Measurements from ENCODE around the gene ESAM. TPM values are rescaled to one million over a fixed set of nuclear protein-coding genes. Genes with fewer than 3 reads are reported as not detected.

Gene ESAM
- total and polyA plus RNA-seq, 2 donors (not counting 1 experiment from before 2014, with no cell fraction given): 1.4 to 14.5 TPM

- Mint-ChIP-seq H3K9me3 (ENCODE audit: insufficient read depth) (no peaks in the 10 kb centered on the region), H3K27ac (peak overlapping the region; percentile 93), H3K4me3 (peak overlapping the region; percentile 94), H3K27me3 (no peaks in the 10 kb centered on the region), H3K4me1 (peaks cover 22% of the 10 kb centered on the region)
- Histone ChIP-seq H3K27ac (ENCODE audit: low read length in 2 of 2) (peak overlapping the region; percentile 96 to 99), H2AFZ (ENCODE audit: insufficient read depth, low read depth, low read length, poor library complexity, severe bottlenecking) (peak overlapping the region; percentile 99), H3K36me3 (replicated peaks in 1 of 2; ENCODE audit: control extremely low read depth in 1 of 2, control insufficient read depth in 1 of 2, extremely low read depth in 1 of 2, insufficient read depth in 2 of 2, low read length in 1 of 2) (no peaks in the 10 kb centered on the region), H3K79me2 (ENCODE audit: control insufficient read depth, insufficient read depth, low read length) (peaks cover 48% of the 10 kb centered on the region), H3K4me2 (replicated peaks; ENCODE audit: low read depth, low read length, poor library complexity, severe bottlenecking) (peak overlapping the region; percentile 93), H3K27me3 (replicated peaks in 1 of 4; ENCODE audit: control extremely low read depth in 1 of 4, control insufficient read depth in 3 of 4, insufficient read depth in 4 of 4, low read length in 3 of 4) (no peaks in the 10 kb centered on the region), H3K4me3 (ENCODE audit: control extremely low read depth in 1 of 5, extremely low read depth in 1 of 5, insufficient read depth in 1 of 5, low read depth in 2 of 5, low read length in 4 of 5) (peak overlapping the region; percentile 34 to 95 (median 91)), H3K9me3 (ENCODE audit: control extremely low read depth in 1 of 3, control insufficient read depth in 2 of 3, insufficient read depth in 1 of 3, low read length in 2 of 3) (no peaks in the 10 kb centered on the region), H4K20me1 (ENCODE audit: control insufficient read depth, insufficient read depth, low read length, poor library complexity, severe bottlenecking) (peaks cover 9% of the 10 kb centered on the region), H3K4me1 (ENCODE audit: control insufficient read depth in 2 of 2, insufficient read depth in 2 of 2, low read length in 2 of 2) (peaks cover 15 to 17% of the 10 kb centered on the region in 2 donors), H3K9ac (ENCODE audit: low read length) (peak overlapping the region; percentile 97)
- ATAC-seq (ENCODE audit: low read depth): peak; percentile 39
- intact Hi-C loops (cut with micrococcal nuclease): loop anchor here (1.0 to 5.0 kb wide), 10 partner anchors 36 to 1089 kb away; partner anchors contain the start of genes NRGN, ROBO3, SIAE and SPA17
- 1% methylated on average over 83 of the region's 83 CpGs for WGBS (ENCODE audit: insufficient coverage)
- ChIA-PET CTCF (interaction anchor here (1.0 to 12.5 kb wide), 12 partner anchors 10 to 155 kb away, joined by 3 to 177 read pairs (median 10); partner anchors contain the start of genes ESAM, NRGN, SIAE and SPA17), POLR2A (interaction anchor here (0.9 to 1.8 kb wide), 5 partner anchors 39 to 177 kb away, joined by 3 to 8 read pairs (median 4); partner anchors contain the start of genes SIAE, SPA17 and TBRG1)
- TF ChIP-seq CTCF (IDR thresholded peaks at IDR 0.05): peak; percentile 6
- TF ChIP-seq EZH2 (IDR thresholded peaks at IDR 0.05; ENCODE audit: borderline replicate concordance, insufficient read depth, low read depth, low read length, poor library complexity, severe bottlenecking): no peak
- no peak for DNase-seq
Measured at GRCh38 chr11:124799348-124800225, 37.5 kb upstream of the ESAM start.
